ENCODE results near the gene MKNK1.
A peak's percentile ranks its signal among the peaks of the same experiment; 100 is the strongest.

Gene MKNK1

DNA sequence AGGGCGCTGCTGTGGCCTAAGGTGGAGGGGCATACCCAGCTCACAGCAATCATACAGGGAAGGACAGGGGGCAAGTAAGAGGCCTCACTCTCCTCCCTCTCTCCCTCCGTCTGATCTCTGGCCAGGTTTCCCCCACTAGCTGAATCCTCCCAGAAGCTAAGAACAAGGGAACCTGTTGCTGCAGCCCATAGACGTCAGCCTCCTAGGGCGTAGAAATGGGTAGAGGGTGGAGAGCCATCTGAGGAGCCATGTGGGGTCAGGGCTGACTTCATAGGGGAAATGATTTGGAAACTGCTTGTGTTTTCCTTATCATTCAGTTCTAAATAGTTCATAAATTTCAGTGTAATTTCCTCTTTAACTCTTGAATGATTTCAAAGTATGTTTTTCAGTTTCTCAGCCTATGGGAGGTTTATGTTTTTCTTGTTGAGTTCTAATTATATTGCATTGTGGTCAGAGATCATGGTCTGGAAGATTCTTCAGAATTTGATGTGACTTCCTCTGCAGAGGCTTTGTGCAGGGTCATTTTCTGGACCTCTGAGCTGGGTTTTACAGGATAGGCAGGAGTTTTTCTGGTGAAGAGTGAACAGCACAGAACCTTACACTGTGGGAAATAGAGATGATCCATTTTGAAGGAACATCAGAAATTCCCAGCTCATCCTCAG lies 14.8 kb upstream of the MKNK1 start:
- DNase-seq: no peak

DNA sequence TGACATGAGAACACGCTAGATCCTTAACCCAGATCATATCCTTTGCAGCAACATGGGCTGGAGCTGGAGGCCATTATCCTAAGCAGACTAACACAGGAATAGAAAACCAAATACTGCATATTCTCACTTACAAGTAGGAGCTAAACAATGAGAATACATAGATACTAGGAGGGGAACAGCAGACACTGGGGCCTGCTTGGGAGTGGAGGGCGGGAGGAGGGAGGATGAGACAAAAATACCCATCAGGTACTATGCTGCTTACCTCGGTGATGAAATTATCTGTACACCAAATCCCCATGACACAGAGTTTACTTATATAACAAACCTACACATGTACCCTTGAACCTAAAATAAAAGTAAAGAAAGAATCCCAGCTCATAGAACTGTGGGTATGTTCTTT lies 13.8 kb upstream of the MKNK1 start:
- DNase-seq: no peak

DNA sequence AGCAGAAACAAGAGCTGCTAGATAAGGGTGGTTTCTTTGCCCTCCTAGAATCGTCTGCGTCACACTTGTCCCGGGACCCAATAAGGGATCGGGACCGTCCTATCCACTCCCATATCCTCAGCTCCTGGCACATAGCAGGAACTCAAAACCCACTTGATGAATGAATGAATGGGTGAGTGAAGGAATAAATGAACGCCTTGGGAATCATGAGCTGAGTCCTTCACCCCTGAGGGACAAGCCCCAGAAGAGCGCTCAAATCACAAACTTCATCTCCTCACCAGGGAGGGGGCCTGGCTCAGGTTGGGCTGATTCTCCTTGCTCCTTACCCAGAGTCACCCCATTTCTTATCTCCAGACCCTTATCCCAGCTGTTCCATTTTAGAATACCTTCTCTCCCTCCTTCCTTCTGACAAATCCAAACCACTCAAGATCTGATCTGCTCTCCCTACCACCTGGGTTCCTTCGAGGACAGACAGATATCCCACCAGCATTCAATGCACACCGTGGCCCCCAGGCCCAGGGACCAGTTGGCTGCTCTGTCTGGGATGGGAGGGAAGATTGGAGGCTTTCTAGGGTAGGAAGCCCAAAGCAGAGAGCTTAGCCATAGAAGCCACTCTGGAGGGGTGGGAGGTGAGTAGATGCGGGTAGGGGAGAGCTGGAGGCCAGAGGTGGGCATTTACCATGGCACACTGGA lies 13.2 kb upstream of the MKNK1 start:
- no peak for DNase-seq

DNA sequence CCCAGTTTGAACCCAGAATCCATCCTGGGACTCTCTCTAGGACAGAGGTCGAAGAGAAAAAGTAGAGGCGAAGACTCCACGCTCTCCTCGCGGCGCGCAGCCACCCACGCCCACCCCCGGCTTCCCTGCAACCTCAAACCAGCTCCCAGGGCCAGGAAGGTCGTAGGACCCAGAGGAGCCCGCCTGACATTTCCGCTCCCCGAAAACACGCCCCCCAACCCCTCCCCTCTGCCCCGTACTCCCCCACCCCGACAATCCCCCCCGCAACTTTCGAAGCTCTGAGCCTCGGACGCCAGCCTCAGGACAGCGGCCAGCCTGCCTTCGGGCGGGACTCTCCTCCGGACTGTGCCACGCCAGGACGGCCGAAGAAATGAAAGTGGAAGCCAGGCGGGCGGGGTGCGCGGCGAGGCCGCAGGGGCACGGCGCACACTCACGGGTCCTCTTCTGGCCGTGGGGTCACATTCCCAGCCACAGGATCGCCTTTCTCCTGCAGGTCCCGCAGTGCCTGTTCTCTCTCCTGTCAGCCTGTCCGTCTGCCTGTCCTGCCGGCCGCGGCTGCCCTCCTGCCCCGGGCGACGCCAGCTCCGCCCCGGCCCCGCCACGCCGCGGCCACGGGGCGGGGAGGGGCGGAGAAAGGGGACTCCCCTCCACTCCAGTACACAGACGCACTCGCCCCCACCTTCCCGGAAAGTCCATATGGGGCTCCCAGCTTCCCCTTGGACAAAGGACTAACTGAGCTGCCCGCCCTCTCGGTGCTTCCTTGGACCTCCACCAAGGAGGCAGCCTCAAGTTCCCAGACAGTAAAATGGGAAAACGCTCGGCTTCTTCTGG lies 12.4 kb upstream of the MKNK1 start, which contains the start of gene MOB3C:
MOB3C (minus strand) TSS at position 535 of the 831 bp plus-strand sequence. CDS start 3,490 bp downstream, outside the sequence.
- peak; percentile 56 for DNase-seq

DNA sequence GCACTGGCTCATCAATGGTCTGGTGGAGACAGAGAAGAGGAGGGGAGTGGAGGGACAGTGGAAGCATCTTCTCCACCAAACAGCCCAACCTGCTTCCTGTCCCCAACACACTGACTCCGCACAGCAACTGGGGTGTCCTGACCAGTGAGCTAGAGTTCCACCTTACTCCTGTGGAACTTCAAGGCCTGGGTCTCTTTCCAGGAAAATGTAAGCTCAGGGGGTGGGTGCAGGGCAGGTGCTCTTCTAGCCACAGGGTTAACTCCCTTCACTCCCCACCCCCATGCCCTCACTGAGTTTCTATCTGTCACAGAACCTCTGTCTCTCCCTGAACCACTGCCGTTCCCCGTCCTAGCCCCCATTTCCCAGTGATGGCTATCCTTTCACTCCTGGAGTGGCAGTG lies 11.7 kb upstream of the MKNK1 start:
- no peak for DNase-seq

DNA sequence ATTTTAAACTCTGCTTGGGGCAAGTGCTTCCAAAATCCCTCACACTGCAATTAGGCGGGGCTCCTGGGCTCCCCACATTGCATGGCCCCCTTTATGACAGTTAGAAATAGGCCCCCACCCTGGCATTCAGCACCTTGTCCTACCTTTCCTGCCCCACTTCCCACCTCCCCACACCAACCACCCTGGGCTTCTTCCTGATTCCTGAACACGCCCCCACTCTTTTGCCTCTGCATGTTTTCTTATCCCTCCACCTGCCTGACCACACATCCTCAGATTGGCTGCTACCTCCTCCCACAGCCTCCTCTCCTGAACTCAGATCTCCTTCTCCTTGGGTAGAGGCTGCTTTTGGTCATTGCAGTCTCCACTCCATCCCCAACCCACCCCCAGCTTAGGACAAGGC lies 11.0 kb upstream of the MKNK1 start:
- no peak for DNase-seq

DNA sequence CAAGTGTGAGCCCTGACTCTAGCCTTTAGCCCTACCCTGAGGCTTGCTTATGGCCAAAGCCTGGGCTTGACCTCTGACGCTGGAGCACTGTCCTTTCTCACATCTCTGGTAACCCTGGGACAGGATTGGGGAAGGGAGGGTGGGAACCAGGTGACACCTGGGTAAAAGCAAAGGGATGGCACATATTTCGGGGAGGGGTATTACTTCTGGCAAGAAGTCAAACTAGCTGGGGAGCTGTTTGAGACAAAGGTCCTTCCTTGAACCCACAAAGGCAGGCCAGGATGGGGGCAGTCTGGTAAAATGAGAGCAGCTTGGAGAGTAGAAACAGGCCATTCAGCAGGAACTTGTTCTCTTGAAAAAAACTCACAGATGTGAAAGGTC lies 10.5 kb upstream of the MKNK1 start:
- no peak for DNase-seq

DNA sequence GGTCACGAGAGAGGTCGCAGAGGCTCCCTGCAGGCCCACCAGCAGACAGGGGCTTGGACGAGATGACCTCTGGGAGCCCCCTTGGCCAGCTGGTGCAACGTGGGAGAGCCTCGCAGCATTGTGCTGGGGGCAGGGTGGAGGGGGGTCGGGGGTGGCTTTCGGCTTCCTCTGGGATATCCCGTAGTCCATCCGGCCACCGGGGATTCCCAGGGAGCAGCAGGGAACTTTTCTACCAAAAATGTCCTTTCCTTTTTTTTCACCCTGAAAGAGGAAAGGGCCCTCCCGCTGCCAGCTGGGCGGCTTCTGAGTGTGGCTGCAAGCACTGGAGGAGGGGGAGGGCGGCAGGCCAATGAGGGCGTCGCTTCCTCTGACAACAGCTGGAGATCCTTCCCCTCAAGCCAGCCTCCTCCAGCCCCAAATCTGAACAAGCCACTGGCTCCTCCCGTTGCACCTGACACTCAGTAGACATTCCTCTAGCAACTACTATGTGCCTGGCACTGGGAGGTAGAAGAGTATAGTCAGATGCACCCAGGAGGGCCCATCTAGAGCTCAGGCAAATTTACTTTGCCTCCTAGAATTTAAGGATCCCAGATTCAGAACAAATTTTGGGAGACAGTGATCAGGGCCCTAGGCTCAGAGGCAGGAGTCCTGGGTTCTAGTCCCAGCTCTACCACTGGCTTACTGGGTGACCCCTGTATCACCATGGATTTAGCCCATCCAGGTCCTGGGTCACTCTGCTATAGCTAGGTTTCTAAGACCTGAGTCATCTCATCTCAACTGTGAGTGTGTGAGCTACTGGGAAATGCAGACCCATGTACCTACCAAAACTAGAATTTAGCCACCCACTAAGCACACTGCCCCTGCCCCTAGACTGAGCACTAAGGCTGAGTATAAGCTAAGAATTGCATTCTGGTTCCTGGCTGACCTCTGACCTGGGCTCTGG lies 9.9 kb upstream of the MKNK1 start:
- peak; percentile 19 for DNase-seq

DNA sequence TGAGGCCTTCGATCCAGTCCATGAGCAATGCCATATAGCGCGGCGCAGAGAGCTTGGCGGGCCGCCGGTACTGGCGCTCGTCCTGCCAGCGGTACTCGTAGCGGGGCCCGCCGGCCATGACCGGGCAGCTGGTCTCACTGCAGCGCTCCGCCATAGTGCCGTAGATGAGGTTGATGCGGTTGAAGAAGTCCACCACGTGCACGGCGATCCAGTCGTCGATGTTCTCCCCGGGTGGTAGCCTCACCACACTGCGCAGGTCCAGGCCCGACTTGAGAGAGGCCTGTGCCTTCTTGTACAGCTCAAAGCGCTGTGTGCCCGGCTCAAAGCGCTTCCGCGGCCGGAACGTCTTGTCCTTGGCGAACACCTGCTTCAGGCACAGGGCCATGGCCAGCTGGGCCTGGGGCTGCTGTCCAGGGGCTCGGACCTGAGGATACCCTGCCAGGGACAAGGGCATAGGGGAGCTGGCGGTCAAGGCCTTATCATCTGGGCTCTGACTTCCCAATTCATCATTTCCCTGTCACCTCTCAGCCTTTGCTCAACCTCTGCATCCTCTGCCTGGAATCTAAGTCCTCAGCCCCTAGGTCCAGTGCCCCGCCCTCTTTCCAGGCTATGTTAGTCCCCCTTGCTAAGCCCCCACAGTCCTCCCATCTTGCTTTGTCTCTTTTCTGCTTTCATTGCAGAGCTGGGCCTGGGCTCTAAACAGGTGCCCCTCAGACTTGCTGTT lies 9.0 kb upstream of the MKNK1 start:
- DNase-seq: no peak

DNA sequence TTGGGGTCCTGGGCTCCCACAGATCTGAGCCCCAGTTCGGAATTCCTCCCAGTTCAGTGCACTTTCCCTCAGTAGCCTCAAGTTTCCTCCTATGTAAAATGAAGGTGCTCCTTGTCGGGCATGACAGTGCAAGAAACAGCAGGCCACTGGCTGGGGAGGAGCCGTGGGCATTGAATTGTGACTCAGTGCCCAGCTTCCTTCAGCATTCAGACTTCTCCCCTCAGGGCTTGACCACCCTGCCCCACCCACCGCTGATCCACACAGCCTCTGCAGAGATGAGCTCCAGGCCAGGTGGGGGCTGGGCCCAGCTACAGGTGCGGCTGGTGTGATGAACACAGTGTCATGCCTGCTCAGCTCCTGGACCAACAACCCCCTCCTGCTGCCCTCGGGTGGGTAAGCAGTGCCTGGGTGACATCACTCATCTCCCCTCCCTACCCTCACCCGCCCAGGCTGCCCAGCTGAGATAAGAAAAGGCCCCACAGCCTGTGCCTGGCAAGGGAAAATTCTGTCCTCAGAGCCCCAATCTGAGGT lies 7.7 kb upstream of the MKNK1 start:
- no peak for DNase-seq

DNA sequence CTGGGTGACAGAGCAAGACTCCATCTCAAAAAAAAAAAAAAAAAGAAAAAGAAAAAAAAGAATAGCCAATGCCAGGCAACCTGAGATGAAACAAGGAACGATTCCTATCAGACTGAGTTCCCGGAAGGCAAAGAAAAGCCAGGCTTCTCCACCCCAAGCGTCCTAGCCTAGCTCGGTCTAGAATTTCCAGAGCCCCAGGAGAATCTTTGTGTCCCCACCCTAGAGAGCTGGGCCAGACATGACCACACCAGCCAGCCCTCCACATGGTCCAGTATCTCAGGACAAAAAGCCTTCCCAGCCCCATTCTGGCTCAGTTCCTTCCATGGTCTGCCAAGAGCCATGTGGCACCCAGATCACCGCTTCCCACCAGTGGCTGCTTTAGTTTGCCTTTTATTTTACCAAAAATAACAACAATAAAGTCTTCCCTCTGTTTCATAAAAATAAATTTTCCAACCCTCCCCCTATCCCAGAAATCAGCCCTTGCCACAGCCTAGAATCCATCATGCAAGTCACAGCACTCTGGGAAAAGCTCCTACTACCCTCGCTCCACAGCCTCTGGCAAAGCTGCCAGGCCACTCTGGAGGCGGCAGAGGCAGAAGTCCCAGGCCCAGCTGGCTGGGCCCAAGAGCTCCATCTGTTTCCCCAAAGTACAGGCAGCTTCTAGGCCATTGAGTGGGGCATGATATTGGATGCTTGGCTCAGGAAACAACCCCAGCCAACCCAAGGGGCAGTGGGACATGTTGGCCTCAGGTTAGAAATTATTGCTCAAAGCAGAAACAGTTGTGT lies 3.5 kb upstream of the MKNK1 start:
- DNase-seq: no peak

DNA sequence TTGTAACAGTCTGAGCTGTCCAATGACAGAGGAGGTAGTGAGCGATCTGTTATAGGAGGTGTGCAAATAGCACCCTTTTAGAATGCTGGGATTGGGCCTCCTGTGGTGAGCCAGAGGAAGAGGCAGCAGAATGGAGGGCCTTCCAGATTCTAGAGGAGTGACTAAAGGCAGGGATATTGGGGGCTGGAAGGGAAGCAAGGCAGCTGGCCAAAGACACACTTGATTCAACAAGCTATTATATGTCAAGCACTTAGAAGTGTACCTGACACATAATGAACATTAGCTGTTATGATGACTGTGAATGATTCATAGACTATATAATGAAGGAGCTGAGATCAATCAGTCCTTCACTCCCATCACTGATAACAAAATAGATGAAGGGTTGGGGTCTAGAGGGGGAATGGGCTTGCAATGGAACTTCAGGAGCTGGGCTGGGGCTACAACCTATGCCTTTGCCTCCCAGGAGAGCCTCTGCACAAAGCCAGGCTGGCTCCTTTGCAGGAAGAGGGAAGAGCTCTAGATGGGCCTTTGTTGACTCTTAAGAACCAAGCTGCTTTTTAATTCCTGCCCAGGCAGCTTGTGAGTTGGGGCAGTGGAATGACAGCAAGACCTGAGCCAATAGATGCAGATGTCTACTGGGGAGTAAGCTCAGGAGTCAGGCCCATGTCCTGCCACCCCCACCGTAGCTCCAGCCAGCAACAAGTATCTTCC lies 2.3 kb upstream of the MKNK1 start:
- DNase-seq: no peak

DNA sequence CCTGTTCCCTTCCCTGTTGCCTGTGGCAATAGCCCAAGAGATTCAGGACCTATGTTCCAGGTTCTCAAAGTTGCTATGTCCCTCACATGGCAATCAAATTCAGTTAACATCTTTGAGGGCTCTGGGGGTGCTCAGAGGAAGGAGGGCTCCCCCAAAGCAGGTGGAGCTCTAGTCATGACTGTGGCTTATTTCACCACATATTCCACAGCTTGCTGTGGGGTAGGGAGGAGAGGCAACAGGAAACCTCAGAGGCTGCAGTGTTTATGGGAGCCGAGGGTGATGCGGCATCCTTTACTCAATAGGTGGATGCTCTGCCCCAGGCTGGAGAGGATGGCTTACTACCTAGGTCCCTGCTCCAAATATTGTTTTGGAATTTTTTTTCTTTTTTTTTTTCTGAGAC lies 1.2 kb upstream of the MKNK1 start:
- DNase-seq: peak; percentile 44

DNA sequence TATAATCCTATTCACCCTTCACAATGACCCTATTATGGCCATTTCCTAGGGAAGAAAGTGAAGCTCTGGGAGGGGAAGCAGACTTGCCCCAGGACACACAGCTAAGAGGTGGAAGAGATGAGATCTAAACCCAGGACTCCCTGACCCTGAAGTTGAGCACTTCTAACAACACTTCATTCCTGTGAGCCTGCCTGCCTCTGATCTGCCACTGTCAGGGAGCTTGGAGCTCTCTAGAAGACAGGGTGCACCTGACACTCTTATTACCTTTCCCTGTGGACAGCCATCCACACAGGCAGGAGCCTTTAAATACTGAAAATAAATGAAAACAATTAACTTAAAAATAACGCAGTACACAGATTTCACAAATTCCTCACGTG lies 599 bp downstream of the MKNK1 start:
- DNase-seq: no peak

DNA sequence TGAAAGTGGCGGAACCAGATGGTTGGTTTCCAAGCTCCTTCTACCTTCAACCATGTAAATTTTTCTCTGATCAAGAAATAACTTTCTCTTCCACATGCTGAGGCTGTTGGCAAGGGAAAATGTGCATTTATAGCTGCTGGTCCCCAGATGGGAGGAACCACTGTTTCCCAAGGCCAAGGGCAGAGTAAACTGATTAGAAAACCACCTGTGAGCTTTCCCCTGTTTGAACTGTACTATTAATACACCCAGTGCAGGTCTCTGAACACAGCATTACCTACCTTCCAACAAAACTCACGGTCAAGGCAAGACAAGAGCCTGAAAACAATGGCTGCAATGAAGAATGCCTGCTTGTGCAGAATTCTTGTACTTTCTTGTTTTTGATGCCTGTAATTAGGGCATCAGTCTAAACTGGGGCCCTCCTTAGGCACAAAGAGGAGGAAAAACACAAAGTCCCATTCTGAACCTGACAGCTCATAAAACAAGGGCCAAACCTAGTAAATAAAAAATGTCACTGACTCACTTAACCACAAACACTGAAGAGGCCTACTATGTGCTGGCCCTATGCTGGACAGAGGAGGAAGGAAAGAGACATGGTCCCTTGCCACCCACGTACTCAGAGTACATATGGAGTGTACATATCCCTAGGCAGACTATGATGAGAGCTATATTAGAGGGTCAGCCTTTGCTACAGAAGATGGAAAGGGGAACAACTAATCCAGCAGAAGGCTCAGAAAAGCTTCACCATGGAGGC lies 2.6 kb downstream of the MKNK1 start:
- no peak for DNase-seq

DNA sequence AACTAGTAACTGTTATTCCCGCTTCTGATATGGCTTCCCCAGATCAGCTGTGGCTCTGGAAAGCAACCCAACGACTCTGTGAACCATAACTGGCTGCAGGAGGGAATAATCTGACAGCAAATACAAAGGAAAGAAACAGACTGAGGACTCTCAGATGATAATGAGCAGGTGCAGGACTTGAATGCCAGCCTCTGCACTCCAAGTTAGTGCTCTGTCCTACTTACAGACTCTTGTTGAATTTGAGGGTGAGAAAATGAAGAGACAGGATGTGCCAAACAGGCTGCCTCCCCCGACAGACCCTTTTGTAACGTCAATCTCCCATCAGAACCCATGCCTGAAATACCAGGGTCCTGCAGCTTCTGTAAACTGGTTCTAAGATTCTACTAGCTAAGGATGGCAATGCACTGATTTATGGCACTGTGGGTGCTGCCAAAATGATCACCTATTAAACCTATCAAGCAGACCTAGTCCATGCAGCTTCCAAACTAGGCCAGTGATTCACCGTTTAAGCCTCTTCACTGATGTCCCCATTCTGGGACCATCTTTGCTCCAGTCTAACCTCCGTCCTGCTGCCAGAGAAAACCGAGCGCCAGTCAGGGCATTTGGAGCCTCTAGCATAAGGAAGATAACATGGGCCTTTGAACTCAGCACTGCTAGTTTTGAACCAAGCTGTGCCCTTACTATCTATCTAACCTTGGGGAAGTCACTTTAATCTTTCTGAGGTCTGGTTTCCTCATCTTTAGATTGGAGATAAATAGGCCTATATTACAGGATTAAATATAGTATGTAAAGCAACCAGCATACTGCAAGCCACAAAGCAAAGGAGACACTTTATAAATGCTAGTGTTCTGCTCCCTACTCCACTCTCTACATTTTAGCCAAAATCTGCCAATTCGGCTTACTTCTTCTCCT lies 4.8 kb downstream of the MKNK1 start:
- DNase-seq: no peak

DNA sequence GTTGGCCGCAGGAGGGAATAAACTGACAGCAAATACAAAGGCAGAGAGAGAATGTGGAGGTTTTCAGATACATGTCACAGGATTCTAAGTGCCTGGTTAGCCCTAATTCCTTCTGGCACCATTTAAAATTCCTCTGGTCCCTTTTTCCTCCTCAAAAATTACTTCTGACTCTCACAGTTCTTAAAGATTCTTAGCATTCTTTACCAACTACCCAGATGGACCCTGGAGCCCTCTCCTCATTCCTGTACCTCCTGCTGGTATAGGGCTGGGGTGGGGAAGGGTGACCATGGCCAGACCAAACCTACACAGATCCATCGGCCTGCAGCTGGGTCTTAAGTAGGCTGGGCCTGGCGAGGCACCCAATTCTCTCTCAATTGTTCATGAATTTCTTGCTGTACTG lies 7.2 kb downstream of the MKNK1 start:
- DNase-seq: no peak

DNA sequence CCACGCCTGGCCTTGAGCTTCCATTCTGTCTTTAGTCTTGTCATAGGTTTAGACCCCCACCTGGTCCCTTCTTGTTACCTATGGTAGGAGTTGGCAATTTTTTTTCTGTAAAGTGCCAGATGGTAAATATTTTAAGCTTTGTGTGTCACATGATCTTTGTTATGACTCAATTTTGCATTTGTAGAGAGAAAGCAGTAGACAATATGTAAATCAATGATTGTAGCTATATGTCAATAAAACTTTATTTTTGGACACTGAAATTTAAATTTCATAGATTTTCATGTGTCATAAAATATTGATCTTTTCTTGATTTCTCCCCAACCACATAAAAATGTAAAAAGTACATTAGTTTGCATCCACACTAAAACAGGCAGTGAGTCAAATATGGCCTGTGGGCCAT lies 8.0 kb downstream of the MKNK1 start:
- no peak for DNase-seq

Data from central memory CD4-positive, alpha-beta T cell (primary cell).